H1 (cell line): ENCODE data around the gene ARHGEF10L. TPM values are rescaled to one million over a fixed set of nuclear protein-coding genes. Genes with fewer than 3 reads are reported as not detected.

Experiments used
- CHD7 ChIP-seq: fragments of 300-600 bp; sonication (generic); IDR thresholded peaks from 2 replicates; pipeline ENCODE4 v1.7.1; 2012; ENCODE audit warnings: low read length, moderate library complexity, mild to moderate bottlenecking, inconsistent platforms; ENCODE audit not compliant: insufficient replicate concordance
- SP1 ChIP-seq: IDR thresholded peaks from 2 replicates; pipeline ENCODE4 v1.6.1; 2011; ENCODE audit warnings: low read depth, low read length
- polyA plus RNA-seq, 7 experiments: library from polyadenylated mRNA; depleted of rRNA in 3 of 7; stranded (reverse) in 5 of 7; unstranded in 2 of 7; fragments of >200 nt in 5 of 7; fragments of 200-250 nt in 2 of 7; gene quantifications; 1 replicate in 5 of 7; 2 replicates in 1 of 7; 4 replicates in 1 of 7; pipeline versions ENCODE4 v1.2.1 to v1.2.3, GENCODE V29; 2011 to 2013; ENCODE audit warnings: missing spikeins in 2 of 7, mixed read lengths in 2 of 7
- total RNA-seq: library from RNA; stranded (reverse); fragmentation: NEBNext Ultra II Directional; extraction: Animal tissue kit (Norgen Biotek cat#: 25700); gene quantifications from 2 replicates; pipeline ENCODE4 v1.2.1, GENCODE V29; 2021

The ARHGEF10L gene
- total and polyA plus RNA-seq, 2 of the 8 experiments (the other 6 are each of a cell fraction or from before 2014, with no cell fraction given), result 33.6 to 39.6 TPM

GRCh38 chr1:17611991-17612390 is 72.5 kb downstream of the ARHGEF10L start (continued):
- TF ChIP-seq CHD7, result no peak
- no peak for TF ChIP-seq SP1
